HEK293 (cell line): ENCODE results near the gene DNAJC4.

Experiments used
- BCL11B ChIP-seq: fragments of 450-650 bp; formaldehyde crosslinking; IDR thresholded peaks from 2 replicates; pipeline ENCODE4 v1.5.1; 2016; ENCODE audit warnings: low read depth, missing biosample characterization, missing genetic modification characterization
- PRDM1 ChIP-seq: fragments of 450-650 bp; formaldehyde crosslinking; IDR thresholded peaks from 2 replicates; pipeline ENCODE4; 2016; ENCODE audit warnings: missing biosample characterization, missing genetic modification characterization
- ZBTB48 ChIP-seq: fragments of 450-650 bp; formaldehyde crosslinking; IDR thresholded peaks from 2 replicates; pipeline ENCODE4 v1.5.1; 2016; ENCODE audit warnings: missing biosample characterization, missing genetic modification characterization
- ZEB2 ChIP-seq: fragments of 450-650 bp; formaldehyde crosslinking; IDR thresholded peaks from 2 replicates; pipeline ENCODE4 v1.5.1; 2016; ENCODE audit warnings: missing biosample characterization, missing genetic modification characterization
- ZFHX2 ChIP-seq: fragments of 450-650 bp; formaldehyde crosslinking; conservative IDR thresholded peaks from 2 replicates; pipeline ENCODE4 v1.5.1; 2016; ENCODE audit warnings: missing biosample characterization, missing genetic modification characterization
- ZNF112 ChIP-seq: fragments of 450-650 bp; formaldehyde crosslinking; IDR thresholded peaks from 2 replicates; pipeline ENCODE4 v1.5.0; 2017; ENCODE audit warnings: missing biosample characterization, missing genetic modification characterization
- ZNF146 ChIP-seq: fragments of 450-650 bp; formaldehyde crosslinking; IDR thresholded peaks from 2 replicates; pipeline ENCODE4 v1.5.1; 2016; ENCODE audit warnings: missing biosample characterization, missing genetic modification characterization
- ZNF175 ChIP-seq: fragments of 450-650 bp; formaldehyde crosslinking; IDR thresholded peaks from 2 replicates; pipeline ENCODE4 v1.5.1; 2016; ENCODE audit warnings: missing biosample characterization, missing genetic modification characterization
- ZNF211 ChIP-seq: fragments of 450-650 bp; formaldehyde crosslinking; IDR thresholded peaks from 2 replicates; pipeline ENCODE4 v1.5.1; 2016; ENCODE audit warnings: low read depth, missing biosample characterization, missing genetic modification characterization
- ZNF248 ChIP-seq: fragments of 450-650 bp; formaldehyde crosslinking; IDR thresholded peaks from 2 replicates; pipeline ENCODE4 v1.5.1; 2017; ENCODE audit warnings: missing biosample characterization, missing genetic modification characterization
- ZNF324 ChIP-seq: fragments of 450-650 bp; formaldehyde crosslinking; IDR thresholded peaks from 2 replicates; pipeline ENCODE4 v1.5.1; 2016; ENCODE audit warnings: missing biosample characterization, missing genetic modification characterization
- ZNF335 ChIP-seq: fragments of 450-650 bp; formaldehyde crosslinking; conservative IDR thresholded peaks from 2 replicates; pipeline ENCODE4 v1.5.1; 2016; ENCODE audit warnings: missing biosample characterization, missing genetic modification characterization
- ZNF366 ChIP-seq: fragments of 450-650 bp; formaldehyde crosslinking; conservative IDR thresholded peaks from 2 replicates; pipeline ENCODE4 v1.5.1; 2016; ENCODE audit warnings: missing biosample characterization, missing genetic modification characterization
- ZNF404 ChIP-seq: fragments of 450-650 bp; formaldehyde crosslinking; IDR thresholded peaks from 2 replicates; pipeline ENCODE4 v1.5.1; 2017; ENCODE audit warnings: missing biosample characterization, missing genetic modification characterization
- ZNF530 ChIP-seq: fragments of 450-650 bp; formaldehyde crosslinking; IDR thresholded peaks from 2 replicates; pipeline ENCODE4 v1.5.1; 2016; ENCODE audit warnings: low read depth, missing biosample characterization, missing genetic modification characterization
- ZNF621 ChIP-seq: fragments of 450-650 bp; formaldehyde crosslinking; IDR thresholded peaks from 2 replicates; pipeline ENCODE4 v1.5.1; 2017; ENCODE audit warnings: missing biosample characterization, missing genetic modification characterization
- ZNF677 ChIP-seq: fragments of 450-650 bp; IDR thresholded peaks from 2 replicates; pipeline ENCODE4 v1.5.0; 2018; ENCODE audit warnings: missing biosample characterization, mild to moderate bottlenecking, missing genetic modification characterization, moderate library complexity
- ZNF707 ChIP-seq: fragments of 450-650 bp; formaldehyde crosslinking; IDR thresholded peaks from 2 replicates; pipeline ENCODE4 v1.5.1; 2016; ENCODE audit warnings: missing biosample characterization, missing genetic modification characterization
- ZNF785 ChIP-seq: fragments of 450-650 bp; formaldehyde crosslinking; IDR thresholded peaks from 2 replicates; pipeline ENCODE4 v1.5.1; 2016; ENCODE audit warnings: missing biosample characterization, missing genetic modification characterization
- ZNF830 ChIP-seq: fragments of 450-650 bp; IDR thresholded peaks from 2 replicates; pipeline ENCODE4 v1.5.0; 2018; ENCODE audit warnings: missing biosample characterization, missing genetic modification characterization, low read depth, mild to moderate bottlenecking, moderate library complexity
- TF ChIP-seq, protein P1 (sequence below): fragments of 450-650 bp; formaldehyde crosslinking; optimal IDR thresholded peaks from 2 replicates; pipeline ENCODE3; 2016; ENCODE audit warnings: missing biosample characterization, mild to moderate bottlenecking, missing genetic modification characterization
- TF ChIP-seq, protein P2 (sequence below): fragments of 450-650 bp; formaldehyde crosslinking; IDR thresholded peaks from 2 replicates; pipeline ENCODE4 v1.5.1; 2016; ENCODE audit warnings: missing biosample characterization, missing genetic modification characterization
- TF ChIP-seq, protein P3 (sequence below): fragments of 450-650 bp; formaldehyde crosslinking; IDR thresholded peaks from 2 replicates; pipeline ENCODE4 v1.5.1; 2016; ENCODE audit warnings: missing biosample characterization, missing genetic modification characterization
- TF ChIP-seq, protein P4 (sequence below): fragments of 450-650 bp; formaldehyde crosslinking; IDR thresholded peaks from 2 replicates; pipeline ENCODE4 v1.5.1; 2016; ENCODE audit warnings: missing biosample characterization, missing genetic modification characterization, borderline replicate concordance
- TF ChIP-seq, protein P5 (sequence below): fragments of 450-650 bp; formaldehyde crosslinking; IDR thresholded peaks from 2 replicates; pipeline ENCODE4 v1.5.1; 2017; ENCODE audit warnings: missing biosample characterization, mild to moderate bottlenecking, missing genetic modification characterization, moderate library complexity
- TF ChIP-seq, protein P6 (sequence below): fragments of 450-650 bp; formaldehyde crosslinking; conservative IDR thresholded peaks from 2 replicates; pipeline ENCODE4 v1.5.1; 2016; ENCODE audit warnings: low read depth, missing biosample characterization, missing genetic modification characterization

Gene DNAJC4

DNA sequence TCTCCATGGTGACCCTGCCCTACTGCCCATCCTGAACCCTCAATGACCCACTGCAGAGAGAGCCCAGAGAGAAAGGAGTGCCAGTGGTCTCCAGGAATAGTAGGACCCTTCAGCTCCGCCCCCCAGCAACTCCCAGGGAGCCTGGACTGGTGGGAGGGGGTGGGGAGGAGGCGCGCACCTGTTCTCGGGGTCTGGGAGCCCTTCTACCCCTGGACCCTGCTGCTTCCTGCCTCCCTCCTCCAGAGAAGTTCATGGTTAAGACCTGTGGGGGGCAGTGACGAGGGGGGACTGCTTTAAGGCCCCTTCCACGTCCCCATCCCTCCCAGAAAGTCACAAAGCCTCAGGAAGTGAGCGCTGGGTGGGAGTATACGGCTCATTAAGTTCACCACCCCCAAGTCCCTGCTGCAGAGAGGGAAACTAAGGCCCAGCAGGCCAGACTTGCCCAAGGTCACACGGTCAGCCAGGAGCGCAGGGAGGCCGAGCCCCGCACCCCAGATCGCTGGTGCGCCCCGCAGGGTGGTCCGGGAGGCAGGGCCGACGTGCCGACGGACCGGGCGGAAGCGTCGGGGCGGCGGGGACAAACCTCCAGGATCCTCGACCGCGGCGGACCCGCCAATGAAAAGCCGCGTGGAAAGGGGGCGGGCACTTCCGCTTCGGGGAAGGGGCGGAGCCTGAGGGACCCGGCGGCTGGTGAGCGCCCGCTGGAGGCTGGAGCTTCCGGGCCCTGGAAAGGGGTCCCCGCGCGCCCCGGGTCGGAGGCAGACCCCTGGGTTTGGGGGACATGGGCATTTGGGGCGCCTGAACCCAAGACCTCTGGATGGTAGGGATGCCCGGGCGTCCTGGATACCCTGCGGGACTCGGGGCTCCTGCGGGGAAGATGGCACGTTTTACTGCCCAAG, 4.5 kb upstream of the DNAJC4 start, which contains the start of the genes NUDT22 and TRPT1 (continued):
- TF ChIP-seq, protein P1, sequence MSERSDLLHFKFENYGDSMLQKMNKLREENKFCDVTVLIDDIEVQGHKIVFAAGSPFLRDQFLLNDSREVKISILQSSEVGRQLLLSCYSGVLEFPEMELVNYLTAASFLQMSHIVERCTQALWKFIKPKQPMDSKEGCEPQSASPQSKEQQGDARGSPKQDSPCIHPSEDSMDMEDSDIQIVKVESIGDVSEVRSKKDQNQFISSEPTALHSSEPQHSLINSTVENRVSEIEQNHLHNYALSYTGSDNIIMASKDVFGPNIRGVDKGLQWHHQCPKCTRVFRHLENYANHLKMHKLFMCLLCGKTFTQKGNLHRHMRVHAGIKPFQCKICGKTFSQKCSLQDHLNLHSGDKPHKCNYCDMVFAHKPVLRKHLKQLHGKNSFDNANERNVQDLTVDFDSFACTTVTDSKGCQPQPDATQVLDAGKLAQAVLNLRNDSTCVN (tag by site-specific recombination): peak; percentile 36
- TF ChIP-seq ZNF366 (tag by site-specific recombination) (no peak), ZNF404 (tag by site-specific recombination) (no peak), BCL11B (tag by site-specific recombination) (no peak), ZBTB48 (tag by site-specific recombination) (no peak), ZNF211 (tag by site-specific recombination) (no peak), ZNF324 (no peak), ZNF530 (tag by site-specific recombination) (no peak), ZNF335 (tag by site-specific recombination) (peak; percentile 68), ZNF175 (tag by site-specific recombination) (no peak), ZNF830 (no peak), ZNF112 (tag by site-specific recombination) (no peak), ZNF248 (tag by site-specific recombination) (no peak), ZNF707 (tag by site-specific recombination) (no peak), ZNF677 (tag by site-specific recombination) (no peak), ZEB2 (tag by site-specific recombination) (no peak; the same call in 1 of the 2 replicates), ZNF621 (tag by site-specific recombination) (no peak), PRDM1 (tag by site-specific recombination) (no peak), ZNF146 (tag by site-specific recombination) (no peak), ZFHX2 (tag by site-specific recombination) (peak; percentile 54; the same call in 1 of the 2 replicates), ZNF785 (tag by site-specific recombination) (no peak)
- TF ChIP-seq, protein P2, sequence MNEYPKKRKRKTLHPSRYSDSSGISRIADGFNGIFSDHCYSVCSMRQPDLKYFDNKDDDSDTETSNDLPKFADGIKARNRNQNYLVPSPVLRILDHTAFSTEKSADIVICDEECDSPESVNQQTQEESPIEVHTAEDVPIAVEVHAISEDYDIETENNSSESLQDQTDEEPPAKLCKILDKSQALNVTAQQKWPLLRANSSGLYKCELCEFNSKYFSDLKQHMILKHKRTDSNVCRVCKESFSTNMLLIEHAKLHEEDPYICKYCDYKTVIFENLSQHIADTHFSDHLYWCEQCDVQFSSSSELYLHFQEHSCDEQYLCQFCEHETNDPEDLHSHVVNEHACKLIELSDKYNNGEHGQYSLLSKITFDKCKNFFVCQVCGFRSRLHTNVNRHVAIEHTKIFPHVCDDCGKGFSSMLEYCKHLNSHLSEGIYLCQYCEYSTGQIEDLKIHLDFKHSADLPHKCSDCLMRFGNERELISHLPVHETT (tag by site-specific recombination): no peak
- TF ChIP-seq, protein P3, sequence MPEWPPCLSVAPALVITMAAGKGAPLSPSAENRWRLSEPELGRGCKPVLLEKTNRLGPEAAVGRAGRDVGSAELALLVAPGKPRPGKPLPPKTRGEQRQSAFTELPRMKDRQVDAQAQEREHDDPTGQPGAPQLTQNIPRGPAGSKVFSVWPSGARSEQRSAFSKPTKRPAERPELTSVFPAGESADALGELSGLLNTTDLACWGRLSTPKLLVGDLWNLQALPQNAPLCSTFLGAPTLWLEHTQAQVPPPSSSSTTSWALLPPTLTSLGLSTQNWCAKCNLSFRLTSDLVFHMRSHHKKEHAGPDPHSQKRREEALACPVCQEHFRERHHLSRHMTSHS (tag by site-specific recombination): no peak
- TF ChIP-seq, protein P4, sequence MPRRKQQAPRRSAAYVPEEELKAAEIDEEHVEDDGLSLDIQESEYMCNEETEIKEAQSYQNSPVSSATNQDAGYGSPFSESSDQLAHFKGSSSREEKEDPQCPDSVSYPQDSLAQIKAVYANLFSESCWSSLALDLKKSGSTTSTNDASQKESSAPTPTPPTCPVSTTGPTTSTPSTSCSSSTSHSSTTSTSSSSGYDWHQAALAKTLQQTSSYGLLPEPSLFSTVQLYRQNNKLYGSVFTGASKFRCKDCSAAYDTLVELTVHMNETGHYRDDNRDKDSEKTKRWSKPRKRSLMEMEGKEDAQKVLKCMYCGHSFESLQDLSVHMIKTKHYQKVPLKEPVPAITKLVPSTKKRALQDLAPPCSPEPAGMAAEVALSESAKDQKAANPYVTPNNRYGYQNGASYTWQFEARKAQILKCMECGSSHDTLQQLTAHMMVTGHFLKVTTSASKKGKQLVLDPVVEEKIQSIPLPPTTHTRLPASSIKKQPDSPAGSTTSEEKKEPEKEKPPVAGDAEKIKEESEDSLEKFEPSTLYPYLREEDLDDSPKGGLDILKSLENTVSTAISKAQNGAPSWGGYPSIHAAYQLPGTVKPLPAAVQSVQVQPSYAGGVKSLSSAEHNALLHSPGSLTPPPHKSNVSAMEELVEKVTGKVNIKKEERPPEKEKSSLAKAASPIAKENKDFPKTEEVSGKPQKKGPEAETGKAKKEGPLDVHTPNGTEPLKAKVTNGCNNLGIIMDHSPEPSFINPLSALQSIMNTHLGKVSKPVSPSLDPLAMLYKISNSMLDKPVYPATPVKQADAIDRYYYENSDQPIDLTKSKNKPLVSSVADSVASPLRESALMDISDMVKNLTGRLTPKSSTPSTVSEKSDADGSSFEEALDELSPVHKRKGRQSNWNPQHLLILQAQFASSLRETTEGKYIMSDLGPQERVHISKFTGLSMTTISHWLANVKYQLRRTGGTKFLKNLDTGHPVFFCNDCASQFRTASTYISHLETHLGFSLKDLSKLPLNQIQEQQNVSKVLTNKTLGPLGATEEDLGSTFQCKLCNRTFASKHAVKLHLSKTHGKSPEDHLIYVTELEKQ: no peak
- TF ChIP-seq, protein P5, sequence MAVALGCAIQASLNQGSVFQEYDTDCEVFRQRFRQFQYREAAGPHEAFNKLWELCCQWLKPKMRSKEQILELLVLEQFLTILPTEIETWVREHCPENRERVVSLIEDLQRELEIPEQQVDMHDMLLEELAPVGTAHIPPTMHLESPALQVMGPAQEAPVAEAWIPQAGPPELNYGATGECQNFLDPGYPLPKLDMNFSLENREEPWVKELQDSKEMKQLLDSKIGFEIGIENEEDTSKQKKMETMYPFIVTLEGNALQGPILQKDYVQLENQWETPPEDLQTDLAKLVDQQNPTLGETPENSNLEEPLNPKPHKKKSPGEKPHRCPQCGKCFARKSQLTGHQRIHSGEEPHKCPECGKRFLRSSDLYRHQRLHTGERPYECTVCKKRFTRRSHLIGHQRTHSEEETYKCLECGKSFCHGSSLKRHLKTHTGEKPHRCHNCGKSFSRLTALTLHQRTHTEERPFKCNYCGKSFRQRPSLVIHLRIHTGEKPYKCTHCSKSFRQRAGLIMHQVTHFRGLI (tag by site-specific recombination): no peak
- TF ChIP-seq, protein P6, sequence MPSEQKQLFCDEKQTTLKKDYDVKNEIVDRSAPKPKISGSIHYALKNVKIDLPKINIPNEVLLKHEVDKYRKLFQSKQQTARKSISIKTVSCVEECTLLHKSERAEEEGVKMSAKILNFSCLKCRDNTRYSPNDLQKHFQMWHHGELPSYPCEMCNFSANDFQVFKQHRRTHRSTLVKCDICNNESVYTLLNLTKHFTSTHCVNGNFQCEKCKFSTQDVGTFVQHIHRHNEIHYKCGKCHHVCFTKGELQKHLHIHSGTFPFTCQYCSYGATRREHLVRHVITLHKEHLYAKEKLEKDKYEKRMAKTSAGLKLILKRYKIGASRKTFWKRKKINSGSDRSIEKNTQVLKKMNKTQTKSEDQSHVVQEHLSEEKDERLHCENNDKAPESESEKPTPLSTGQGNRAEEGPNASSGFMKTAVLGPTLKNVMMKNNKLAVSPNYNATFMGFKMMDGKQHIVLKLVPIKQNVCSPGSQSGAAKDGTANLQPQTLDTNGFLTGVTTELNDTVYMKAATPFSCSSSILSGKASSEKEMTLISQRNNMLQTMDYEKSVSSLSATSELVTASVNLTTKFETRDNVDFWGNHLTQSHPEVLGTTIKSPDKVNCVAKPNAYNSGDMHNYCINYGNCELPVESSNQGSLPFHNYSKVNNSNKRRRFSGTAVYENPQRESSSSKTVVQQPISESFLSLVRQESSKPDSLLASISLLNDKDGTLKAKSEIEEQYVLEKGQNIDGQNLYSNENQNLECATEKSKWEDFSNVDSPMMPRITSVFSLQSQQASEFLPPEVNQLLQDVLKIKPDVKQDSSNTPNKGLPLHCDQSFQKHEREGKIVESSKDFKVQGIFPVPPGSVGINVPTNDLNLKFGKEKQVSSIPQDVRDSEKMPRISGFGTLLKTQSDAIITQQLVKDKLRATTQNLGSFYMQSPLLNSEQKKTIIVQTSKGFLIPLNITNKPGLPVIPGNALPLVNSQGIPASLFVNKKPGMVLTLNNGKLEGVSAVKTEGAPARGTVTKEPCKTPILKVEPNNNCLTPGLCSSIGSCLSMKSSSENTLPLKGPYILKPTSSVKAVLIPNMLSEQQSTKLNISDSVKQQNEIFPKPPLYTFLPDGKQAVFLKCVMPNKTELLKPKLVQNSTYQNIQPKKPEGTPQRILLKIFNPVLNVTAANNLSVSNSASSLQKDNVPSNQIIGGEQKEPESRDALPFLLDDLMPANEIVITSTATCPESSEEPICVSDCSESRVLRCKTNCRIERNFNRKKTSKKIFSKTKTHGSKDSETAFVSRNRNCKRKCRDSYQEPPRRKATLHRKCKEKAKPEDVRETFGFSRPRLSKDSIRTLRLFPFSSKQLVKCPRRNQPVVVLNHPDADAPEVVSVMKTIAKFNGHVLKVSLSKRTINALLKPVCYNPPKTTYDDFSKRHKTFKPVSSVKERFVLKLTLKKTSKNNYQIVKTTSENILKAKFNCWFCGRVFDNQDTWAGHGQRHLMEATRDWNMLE (tag by site-specific recombination): no peak
